Ectodermal cell (in vitro differentiated cells): ENCODE data around the gene NLRC5.

Experiments
- H3K27ac ChIP-seq: 2 replicates; pipeline ENCODE4 v1.7.0; 2013; ENCODE audit warnings: mild to moderate bottlenecking, low read depth, low read length; ENCODE audit not compliant: insufficient read depth, poor library complexity, severe bottlenecking
- H3K27me3 ChIP-seq: 2 replicates; pipeline ENCODE4 v1.7.0; 2013; ENCODE audit warnings: mild to moderate bottlenecking, low read length; ENCODE audit not compliant: insufficient read depth, control insufficient read depth, poor library complexity, severe bottlenecking
- H3K36me3 ChIP-seq: one replicate; pipeline ENCODE4 v1.7.0; 2013; ENCODE audit warnings: low read length; ENCODE audit not compliant: control insufficient read depth, insufficient read depth
- H3K4me1 ChIP-seq: one replicate; pipeline ENCODE4 v1.7.0; 2013; ENCODE audit warnings: low read length; ENCODE audit not compliant: control insufficient read depth, insufficient read depth
- H3K4me3 ChIP-seq: 2 replicates; pipeline ENCODE4 v1.7.0; 2013; ENCODE audit warnings: low read depth, low read length, control low read depth; ENCODE audit not compliant: insufficient read depth
- H3K9me3 ChIP-seq: 2 replicates; pipeline ENCODE4 v1.7.0; 2013; ENCODE audit warnings: mild to moderate bottlenecking, low read length, moderate library complexity; ENCODE audit not compliant: control insufficient read depth
- WGBS, 2 experiments: methylation state at CpG; one replicate each; pipeline ENCODE4 v1.1.7; 2013; ENCODE audit warnings: missing lambda C conversion rate in 2 of 2; 5-methylcytosine and 5-hydroxymethylcytosine counted together

The NLRC5 gene

DNA sequence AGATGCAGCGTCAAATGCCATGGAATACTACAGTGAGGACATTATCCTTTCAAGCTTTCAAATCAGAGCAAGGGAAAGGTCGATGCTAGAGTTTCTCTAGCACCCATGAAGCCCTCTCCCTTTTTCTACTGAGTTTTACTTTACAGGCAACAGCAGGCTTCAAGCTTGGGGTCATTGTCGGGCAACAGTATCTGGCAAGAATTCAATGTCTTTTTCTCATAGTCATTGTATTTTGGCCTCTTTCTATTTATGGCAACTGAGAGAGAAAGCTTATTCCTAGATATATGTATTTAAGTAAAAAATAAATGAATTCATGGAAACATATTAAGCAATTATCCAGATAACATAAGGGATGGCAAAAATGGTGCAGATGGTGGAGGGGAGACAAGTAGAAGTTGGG is 28.0 kb upstream of the NLRC5 start:
- no peaks in the 10 kb centered on the region for H3K9me3 ChIP-seq
- no peaks in the 10 kb centered on the region for H3K27me3 ChIP-seq
- H3K4me3 ChIP-seq, result no peak overlapping the region
- H3K27ac ChIP-seq, result no peak overlapping the region
- no peaks in the 10 kb centered on the region for H3K4me1 ChIP-seq
- WGBS, 2 experiments, result 92 to 96% methylated on average over 3 of the region's 3 CpGs
- no peaks in the 10 kb centered on the region for H3K36me3 ChIP-seq

DNA sequence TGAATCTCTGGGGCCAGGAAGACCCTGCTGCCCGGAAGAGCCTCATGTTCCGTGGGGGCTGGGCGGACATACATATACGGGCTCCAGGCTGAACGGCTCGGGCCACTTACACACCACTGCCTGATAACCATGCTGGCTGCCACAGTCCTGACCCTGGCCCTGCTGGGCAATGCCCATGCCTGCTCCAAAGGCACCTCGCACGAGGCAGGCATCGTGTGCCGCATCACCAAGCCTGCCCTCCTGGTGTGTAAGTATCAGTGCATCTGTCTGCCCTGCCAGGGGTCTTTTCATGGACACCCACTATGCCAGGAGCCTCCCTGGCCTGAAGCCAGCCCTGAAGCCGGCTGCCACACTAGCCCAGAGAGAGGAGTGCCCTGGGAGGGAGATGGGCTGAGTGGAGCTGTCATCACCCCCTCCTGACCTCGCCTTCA is 27.5 kb upstream of the NLRC5 start, which contains the start of gene CETP:
Gene CETP, plus strand, starts transcription at position 100 of the 431 bp plus-strand sequence. Its CDS starts 30 bp downstream, at position 130.
- no peaks in the 10 kb centered on the region for H3K27me3 ChIP-seq
- WGBS, 2 experiments, result 94% methylated on average over 12 of the region's 12 CpGs
- H3K27ac ChIP-seq, result no peak within 1 kb of the TSS
- H3K9me3 ChIP-seq, result no peaks in the 10 kb centered on the region
- no peaks in the 10 kb centered on the region for H3K4me1 ChIP-seq
- H3K4me3 ChIP-seq, result no peak within 1 kb of the TSS
- no peaks in the 10 kb centered on the region for H3K36me3 ChIP-seq

DNA sequence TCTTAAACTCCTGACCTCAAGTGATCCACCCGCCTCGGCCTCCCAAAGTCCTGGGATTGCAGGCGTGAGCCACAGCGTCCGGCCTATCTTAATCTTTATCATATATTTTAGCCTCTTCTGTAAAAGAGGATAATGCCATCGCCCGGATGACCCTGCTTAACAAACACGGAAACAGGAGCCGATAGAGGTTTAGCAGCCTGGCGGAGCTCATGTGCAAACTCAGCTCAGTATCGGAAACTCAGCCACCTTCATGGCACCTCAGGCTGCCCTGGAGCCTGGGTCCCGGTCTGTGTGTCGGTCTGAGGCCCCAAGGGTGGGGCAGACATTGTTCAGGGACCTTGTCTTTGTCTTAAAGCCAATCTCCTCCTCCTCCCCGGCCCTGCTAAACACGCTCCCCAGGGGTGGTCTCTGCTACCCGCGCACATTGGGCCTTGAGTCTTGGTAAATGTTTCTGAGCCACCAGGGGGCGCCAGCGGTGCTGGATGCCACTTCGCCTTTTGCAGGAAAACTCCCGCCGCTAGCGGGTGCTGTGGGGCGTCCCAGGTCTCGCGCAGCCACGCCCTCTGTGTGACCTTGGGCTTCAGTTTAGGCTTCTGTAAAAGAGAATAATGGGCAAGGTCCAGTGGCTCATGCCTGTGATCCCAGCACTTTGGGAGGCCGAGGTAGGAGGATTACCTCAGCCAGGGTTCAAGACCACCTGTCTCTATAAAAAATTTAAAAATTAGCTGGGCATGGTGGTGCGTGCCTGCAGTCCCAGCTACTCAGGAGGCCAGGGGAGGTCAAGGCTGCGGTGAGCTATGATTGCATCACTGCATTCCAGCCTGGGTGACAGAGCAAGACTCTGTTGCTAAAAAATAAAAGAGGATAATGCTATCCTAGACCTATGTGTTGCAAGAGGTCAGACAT is 24.9 kb upstream of the NLRC5 start:
- Histone ChIP-seq H3K4me3 (no peak overlapping the region), H3K36me3 (no peaks in the 10 kb centered on the region), H3K27ac (no peak overlapping the region), H3K27me3 (no peaks in the 10 kb centered on the region), H3K4me1 (no peaks in the 10 kb centered on the region), H3K9me3 (no peaks in the 10 kb centered on the region)
- WGBS, 2 experiments, result 44 to 46% methylated on average over 30 of the region's 30 CpGs

DNA sequence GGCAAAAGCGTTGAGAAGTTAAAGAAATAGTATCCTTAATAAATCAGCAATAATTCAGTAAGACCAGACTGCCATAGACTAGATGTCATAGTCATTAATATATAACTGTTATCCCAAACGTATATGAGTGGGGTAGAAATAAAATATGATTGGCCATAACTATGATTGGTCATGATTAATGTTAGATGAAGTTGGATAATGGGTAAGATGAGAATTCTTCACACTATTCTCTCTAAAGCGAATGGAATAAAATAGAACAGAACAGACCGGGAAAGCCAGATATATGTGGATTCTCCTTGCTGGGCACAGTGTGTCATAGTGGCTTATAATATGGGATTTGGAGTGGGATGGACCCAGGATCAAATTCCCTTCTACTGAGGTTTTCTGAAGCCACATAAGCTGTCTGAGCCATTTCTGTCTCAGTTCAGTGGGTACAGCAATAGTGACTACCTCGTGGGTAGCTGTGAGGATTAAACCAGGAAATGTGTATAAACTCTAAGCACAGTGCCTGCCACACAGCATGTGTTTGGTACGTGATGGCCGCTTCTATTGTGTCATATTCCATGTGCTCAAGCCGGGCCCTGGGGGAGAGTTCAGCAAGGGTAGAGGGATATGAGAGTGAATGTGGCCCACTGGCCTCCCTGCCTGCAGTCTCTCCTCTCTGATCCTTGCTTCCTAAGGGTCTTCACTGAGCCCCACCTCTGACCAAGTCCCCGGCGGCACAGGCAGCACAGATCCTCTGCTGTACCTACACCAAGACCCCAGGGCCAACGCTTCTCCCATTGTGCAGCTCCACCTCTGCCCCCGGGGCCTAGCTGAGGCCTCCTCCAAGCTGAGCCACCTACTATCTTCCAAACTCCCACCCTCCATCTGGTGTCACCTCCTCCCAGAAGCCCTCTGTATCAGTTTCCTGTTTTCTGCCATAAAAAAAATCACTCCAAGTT is 23.9 kb upstream of the NLRC5 start:
- no peaks in the 10 kb centered on the region for H3K9me3 ChIP-seq
- H3K4me3 ChIP-seq, result no peak overlapping the region
- H3K27ac ChIP-seq, result no peak overlapping the region
- H3K27me3 ChIP-seq, result no peaks in the 10 kb centered on the region
- no peaks in the 10 kb centered on the region for H3K36me3 ChIP-seq
- WGBS, 2 experiments, result 85 to 92% methylated on average over 11 to 12 of the region's 12 CpGs
- no peaks in the 10 kb centered on the region for H3K4me1 ChIP-seq

DNA sequence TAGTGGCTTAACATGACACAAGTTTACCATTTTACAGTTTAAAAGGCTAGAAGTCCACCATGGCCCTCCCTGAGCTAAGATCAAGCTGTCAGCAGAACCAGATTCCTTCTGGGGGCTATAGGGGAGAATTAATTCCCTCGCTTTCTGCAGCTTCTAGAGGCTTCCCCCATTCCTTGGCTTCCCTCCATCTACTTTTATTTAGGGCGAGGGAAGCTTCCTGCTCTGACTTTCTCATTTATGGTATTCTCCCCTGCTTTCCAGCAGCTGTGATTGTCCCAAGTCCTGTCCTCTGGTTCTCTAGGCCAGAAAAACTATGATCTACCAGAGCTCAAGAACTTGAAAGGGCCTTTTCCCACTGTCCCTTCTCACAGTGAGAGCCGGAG is 23.3 kb upstream of the NLRC5 start:
- Histone ChIP-seq H3K9me3 (no peaks in the 10 kb centered on the region), H3K36me3 (no peaks in the 10 kb centered on the region), H3K4me3 (no peak overlapping the region), H3K27ac (no peak overlapping the region), H3K27me3 (no peaks in the 10 kb centered on the region), H3K4me1 (no peaks in the 10 kb centered on the region)
- WGBS, 2 experiments, result 90% methylated on average over 3 of the region's 3 CpGs

DNA sequence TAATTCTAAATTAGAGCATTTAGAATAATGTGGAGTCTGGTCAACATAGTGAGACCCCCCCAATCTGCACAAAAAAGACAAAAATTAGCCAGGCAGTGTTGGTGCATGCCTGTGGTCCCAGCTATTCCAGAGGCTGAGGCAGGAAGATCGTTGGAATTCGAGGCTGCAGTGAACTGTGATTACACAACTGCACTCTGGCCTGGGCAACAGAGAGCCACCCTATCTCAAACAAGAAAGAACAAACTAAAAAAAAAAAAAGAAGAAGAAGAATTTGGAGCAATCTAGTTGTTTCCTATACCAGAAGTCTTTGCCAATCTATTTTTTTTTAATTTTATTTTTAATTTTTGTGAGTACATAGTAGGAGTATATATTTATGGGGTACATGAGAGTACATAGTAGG is 21.6 kb upstream of the NLRC5 start:
- no peaks in the 10 kb centered on the region for H3K4me1 ChIP-seq
- no peaks in the 10 kb centered on the region for H3K27me3 ChIP-seq
- H3K4me3 ChIP-seq, result no peak overlapping the region
- H3K9me3 ChIP-seq, result no peaks in the 10 kb centered on the region
- no peak overlapping the region for H3K27ac ChIP-seq
- no peaks in the 10 kb centered on the region for H3K36me3 ChIP-seq
- 87 to 93% methylated on average over 2 of the region's 2 CpGs for WGBS, 2 experiments

DNA sequence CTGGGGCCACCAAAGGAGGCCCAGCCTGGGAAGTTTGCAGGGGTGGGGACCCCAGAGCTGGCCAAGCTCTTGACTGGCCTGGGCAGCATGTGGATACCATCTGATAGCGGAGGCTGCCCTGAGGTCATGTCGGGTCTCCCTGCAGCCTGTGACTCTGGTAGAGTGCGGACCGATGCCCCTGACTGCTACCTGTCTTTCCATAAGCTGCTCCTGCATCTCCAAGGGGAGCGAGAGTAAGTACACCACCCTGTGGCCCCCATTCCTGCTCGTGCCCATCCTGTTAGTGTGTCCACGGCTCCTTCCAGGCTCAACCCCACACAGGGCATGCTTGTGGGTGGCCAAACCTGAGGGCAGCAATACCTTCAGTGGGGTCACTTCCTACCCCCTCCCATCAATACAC is 19.6 kb upstream of the NLRC5 start:
- Histone ChIP-seq H3K36me3 (no peaks in the 10 kb centered on the region), H3K9me3 (no peaks in the 10 kb centered on the region), H3K4me1 (no peaks in the 10 kb centered on the region), H3K27ac (no peak overlapping the region), H3K27me3 (no peaks in the 10 kb centered on the region), H3K4me3 (no peak overlapping the region)
- WGBS, 2 experiments, result 93 to 95% methylated on average over 7 of the region's 7 CpGs

DNA sequence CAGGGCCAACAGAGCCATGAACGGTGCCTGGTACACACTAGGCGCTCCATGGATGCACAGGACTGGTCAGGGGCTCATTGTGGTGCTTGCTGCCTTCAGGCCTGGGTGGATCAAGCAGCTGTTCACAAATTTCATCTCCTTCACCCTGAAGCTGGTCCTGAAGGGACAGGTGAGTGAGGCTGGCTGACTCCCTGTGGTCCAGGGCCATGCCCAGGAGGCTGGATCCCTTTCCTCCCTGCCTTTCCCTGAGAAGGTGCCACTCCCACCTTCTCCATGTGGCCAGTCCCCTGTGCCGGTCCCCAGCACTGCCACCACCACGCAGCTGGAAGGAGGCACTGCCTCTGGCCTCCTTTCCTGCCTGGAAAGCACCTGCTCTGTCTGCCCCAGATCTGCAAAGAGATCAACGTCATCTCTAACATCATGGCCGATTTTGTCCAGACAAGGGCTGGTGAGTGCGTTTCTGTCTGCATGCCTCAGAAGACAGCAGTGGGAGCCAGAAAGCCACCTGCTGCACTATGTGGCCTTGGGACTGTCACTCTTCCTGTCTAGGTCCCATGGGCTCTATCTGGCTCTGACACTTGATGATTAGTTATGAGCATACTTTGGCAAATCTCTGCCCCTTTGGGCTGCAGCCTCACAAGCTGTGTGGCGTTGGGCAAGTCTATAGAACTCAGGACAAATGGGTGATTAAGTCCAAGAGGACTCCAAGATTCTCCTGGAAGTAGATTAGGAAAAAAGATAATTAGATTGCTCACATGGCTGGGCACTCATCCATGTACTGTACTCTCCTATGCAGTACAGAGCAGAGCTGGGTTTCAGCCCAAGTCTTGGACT is 18.2 kb upstream of the NLRC5 start:
- Histone ChIP-seq H3K36me3 (no peaks in the 10 kb centered on the region), H3K9me3 (no peaks in the 10 kb centered on the region), H3K27ac (no peak overlapping the region), H3K27me3 (no peaks in the 10 kb centered on the region), H3K4me1 (no peaks in the 10 kb centered on the region), H3K4me3 (no peak overlapping the region)
- WGBS, 2 experiments, result 75 to 79% methylated on average over 8 of the region's 8 CpGs

DNA sequence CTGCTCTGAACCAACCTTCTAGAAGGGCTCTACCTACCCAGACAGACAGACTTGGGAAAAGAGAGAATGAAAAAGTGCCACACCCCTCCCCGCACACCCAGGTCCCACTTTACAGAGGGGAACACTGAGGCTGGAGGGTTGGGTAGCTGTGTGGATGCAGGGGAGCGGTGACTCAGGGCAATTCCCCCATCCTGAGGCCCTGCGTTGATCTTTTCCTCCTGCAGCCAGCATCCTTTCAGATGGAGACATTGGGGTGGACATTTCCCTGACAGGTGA is 17.7 kb upstream of the NLRC5 start:
- Histone ChIP-seq H3K27ac (no peak overlapping the region), H3K36me3 (no peaks in the 10 kb centered on the region), H3K27me3 (no peaks in the 10 kb centered on the region), H3K9me3 (no peaks in the 10 kb centered on the region), H3K4me1 (no peaks in the 10 kb centered on the region), H3K4me3 (no peak overlapping the region)
- 85 to 93% methylated on average over 2 to 3 of the region's 3 CpGs for WGBS, 2 experiments
